ENCODE measurements around the gene PLPP7.
A peak's percentile ranks its signal among the peaks of the same experiment; 100 is the strongest.

Gene PLPP7

GRCh38 chr9:131308906-131309529, 19.5 kb downstream of the PLPP7 start:
- no peak for TF ChIP-seq CTCF (IDR thresholded peaks at IDR 0.05; ENCODE audit: extremely low read depth, insufficient read depth, missing control alignments)
- in situ Hi-C loops (cut with MboI; ENCODE audit: low pct_unique_long_range_greater_than_20kb, low sequenced_read_pairs, unreplicated experiment) = no loop called here
- DNase-seq (ENCODE audit: low spot score) = no peak

- DNase-seq (ENCODE audit: low spot score) = no peak
- no peak for TF ChIP-seq CTCF (IDR thresholded peaks at IDR 0.05; ENCODE audit: extremely low read depth, insufficient read depth, missing control alignments)
- in situ Hi-C loops (cut with MboI; ENCODE audit: low pct_unique_long_range_greater_than_20kb, low sequenced_read_pairs, unreplicated experiment) = no loop called here
These were observed 20.2 kb downstream of the PLPP7 start for GRCh38 chr9:131309530-131310276.

GRCh38 chr9:131310833-131311554, 21.5 kb downstream of the PLPP7 start:
- TF ChIP-seq CTCF (IDR thresholded peaks at IDR 0.05; ENCODE audit: extremely low read depth, insufficient read depth, missing control alignments) = no peak
- peak; percentile 53 for DNase-seq (ENCODE audit: low spot score)
- in situ Hi-C loops (cut with MboI; ENCODE audit: low pct_unique_long_range_greater_than_20kb, low sequenced_read_pairs, unreplicated experiment) = no loop called here

- DNase-seq (ENCODE audit: low spot score) = no peak
- no peak for TF ChIP-seq CTCF (IDR thresholded peaks at IDR 0.05; ENCODE audit: extremely low read depth, insufficient read depth, missing control alignments)
- in situ Hi-C loops (cut with MboI; ENCODE audit: low pct_unique_long_range_greater_than_20kb, low sequenced_read_pairs, unreplicated experiment) = no loop called here
These were observed 22.7 kb downstream of the PLPP7 start for GRCh38 chr9:131312246-131312645.

GRCh38 chr9:131312822-131313770, 23.6 kb downstream of the PLPP7 start:
- in situ Hi-C loops (cut with MboI; ENCODE audit: low pct_unique_long_range_greater_than_20kb, low sequenced_read_pairs, unreplicated experiment) = no loop called here
- TF ChIP-seq CTCF (IDR thresholded peaks at IDR 0.05; ENCODE audit: extremely low read depth, insufficient read depth, missing control alignments) = no peak
- no peak for DNase-seq (ENCODE audit: low spot score)

Measured in GM13977 (cell line).